ENCODE data around the gene CLDN8. TPM values are rescaled to one million over a fixed set of nuclear protein-coding genes. Genes with fewer than 3 reads are reported as not detected.

The CLDN8 gene
- total and polyA plus RNA-seq, 11 donors = not detected

GRCh38 chr21:30164796-30165195 is 51.1 kb downstream of the CLDN8 start:
- Histone ChIP-seq H3K27me3 (no peaks in the 10 kb centered on the region), H3K36me3 (no peaks in the 10 kb centered on the region), H3K27ac (no peak overlapping the region), H3K4me3 (no peak overlapping the region), H3K9me3 (no peaks in the 10 kb centered on the region), H3K4me1 (no peaks in the 10 kb centered on the region)
- ATAC-seq (no peak), DNase-seq (no peak)
- TF ChIP-seq CTCF (IDR thresholded peaks at IDR 0.05) (no peak), POLR2A (IDR thresholded peaks at IDR 0.05) (no peak)
- 81 to 91% (median 87%) methylated on average over 1 of the region's 1 CpG for WGBS, 4 donors
- intact Hi-C loops (cut with DNase I) = no loop called here

Other genes with a start within 250 kb of the CLDN8 start
- gene CLDN17, start 49.3 kb downstream of the CLDN8 start, total RNA-seq = not detected
- gene CLDN17, start 49.3 kb downstream of the CLDN8 start, polyA plus RNA-seq = not detected
- gene KRTAP24-1, start 66.9 kb upstream of the CLDN8 start, total RNA-seq = not detected
- not detected for gene KRTAP24-1, start 66.9 kb upstream of the CLDN8 start, polyA plus RNA-seq
- gene KRTAP25-1, start 73.4 kb upstream of the CLDN8 start, total RNA-seq = not detected
- not detected for gene KRTAP25-1, start 73.4 kb upstream of the CLDN8 start, polyA plus RNA-seq
- not detected for gene KRTAP26-1, start 104.2 kb upstream of the CLDN8 start, total RNA-seq
- not detected for gene KRTAP26-1, start 104.2 kb upstream of the CLDN8 start, polyA plus RNA-seq
- not detected for gene KRTAP27-1, start 121.6 kb upstream of the CLDN8 start, total RNA-seq
- gene KRTAP27-1, start 121.6 kb upstream of the CLDN8 start, polyA plus RNA-seq = not detected
- not detected for gene KRTAP23-1, start 132.5 kb upstream of the CLDN8 start, total RNA-seq
- gene KRTAP23-1, start 132.5 kb upstream of the CLDN8 start, polyA plus RNA-seq = not detected
- gene KRTAP13-2, start 156.2 kb upstream of the CLDN8 start, total RNA-seq = not detected
- gene KRTAP13-2, start 156.2 kb upstream of the CLDN8 start, polyA plus RNA-seq = not detected
- gene KRTAP13-1, start 179.9 kb upstream of the CLDN8 start, total RNA-seq = not detected
- not detected for gene KRTAP13-1, start 179.9 kb upstream of the CLDN8 start, polyA plus RNA-seq
- gene KRTAP13-3, start 209.8 kb upstream of the CLDN8 start, total RNA-seq = not detected
- gene KRTAP13-3, start 209.8 kb upstream of the CLDN8 start, polyA plus RNA-seq = not detected
- gene KRTAP13-4, start 214.1 kb upstream of the CLDN8 start, total RNA-seq = not detected
- not detected for gene KRTAP13-4, start 214.1 kb upstream of the CLDN8 start, polyA plus RNA-seq
- gene KRTAP15-1, start 224.2 kb upstream of the CLDN8 start, total RNA-seq = not detected
- not detected for gene KRTAP15-1, start 224.2 kb upstream of the CLDN8 start, polyA plus RNA-seq

Measured in heart left ventricle (tissue), 16 donors.